KMS-11 (cell line): Measurements from ENCODE around the gene SLC5A12.

Experiments used
- H2AFZ ChIP-seq: fragments of 200-600 bp; sonication (generic); 2 replicates; pipeline ENCODE4 v1.6.1; 2016; ENCODE audit warnings: antibody characterized with exemption, mixed run types, low read depth
- H3K27ac ChIP-seq: fragments of 200-600 bp; sonication (generic); 2 replicates; pipeline ENCODE4 v1.6.1; 2016; ENCODE audit warnings: mild to moderate bottlenecking, mixed run types
- H3K27me3 ChIP-seq: fragments of 200-600 bp; sonication (generic); 2 replicates; pipeline ENCODE4 v1.6.1; 2017; ENCODE audit warnings: mild to moderate bottlenecking, low read depth, mixed run types, moderate library complexity; ENCODE audit not compliant: insufficient read depth
- H3K36me3 ChIP-seq: fragments of 200-600 bp; sonication (generic); 2 replicates; pipeline ENCODE4 v1.6.1; 2017; ENCODE audit warnings: mild to moderate bottlenecking, mixed run types; ENCODE audit not compliant: insufficient read depth
- H3K4me1 ChIP-seq: fragments of 200-600 bp; sonication (generic); 2 replicates; pipeline ENCODE4 v1.6.1; 2016; ENCODE audit warnings: mild to moderate bottlenecking, low read depth, mixed run types; ENCODE audit not compliant: poor library complexity, severe bottlenecking
- H3K4me2 ChIP-seq: fragments of 200-600 bp; sonication (generic); 2 replicates; pipeline ENCODE4 v1.7.0; 2016; ENCODE audit warnings: mild to moderate bottlenecking, mixed run types
- H3K4me3 ChIP-seq: fragments of 200-600 bp; sonication (generic); IDR thresholded peaks from 2 replicates; pipeline ENCODE4 v1.6.1; 2017; ENCODE audit warnings: low read depth, low read length, mixed read lengths; ENCODE audit not compliant: insufficient read depth
- H3K79me2 ChIP-seq: fragments of 200-600 bp; sonication (generic); 2 replicates; pipeline ENCODE4 v1.6.1; 2016; ENCODE audit warnings: low read depth, mixed run types; ENCODE audit not compliant: insufficient read depth
- H3K9ac ChIP-seq: fragments of 200-600 bp; sonication (generic); 2 replicates; pipeline ENCODE4 v1.6.1; 2016; ENCODE audit warnings: mild to moderate bottlenecking, mixed run types
- H4K20me1 ChIP-seq: fragments of 200-600 bp; sonication (generic); 2 replicates; pipeline ENCODE4 v1.6.1; 2016; ENCODE audit warnings: mild to moderate bottlenecking, mixed run types; ENCODE audit not compliant: insufficient read depth
- CTCF ChIP-seq: fragments of 200-600 bp; sonication (generic); conservative IDR thresholded peaks from 2 replicates; pipeline ENCODE4 v1.6.1; 2017; ENCODE audit warnings: low read depth, mild to moderate bottlenecking, antibody characterized with exemption, low read length, moderate library complexity, mixed read lengths

The SLC5A12 gene

GRCh38 chr11:26706181-26706580 is 15.7 kb downstream of the SLC5A12 start:
- Histone ChIP-seq H3K27ac (no peak overlapping the region), H3K9ac (no peak overlapping the region), H3K27me3 (no peaks in the 10 kb centered on the region), H2AFZ (no peak overlapping the region), H3K4me2 (no peak overlapping the region), H3K36me3 (no peaks in the 10 kb centered on the region), H3K4me1 (no peaks in the 10 kb centered on the region), H3K79me2 (no peaks in the 10 kb centered on the region; the same call in 1 of the 2 replicates), H4K20me1 (no peaks in the 10 kb centered on the region), H3K4me3 (no peak overlapping the region)
- no peak for TF ChIP-seq CTCF

GRCh38 chr11:26704249-26704648 is 17.6 kb downstream of the SLC5A12 start:
- no peak overlapping the region for H3K27ac ChIP-seq
- no peaks in the 10 kb centered on the region for H3K27me3 ChIP-seq
- no peaks in the 10 kb centered on the region for H3K4me1 ChIP-seq
- no peak overlapping the region for H3K4me2 ChIP-seq
- no peak overlapping the region for H2AFZ ChIP-seq
- H3K4me3 ChIP-seq, result no peak overlapping the region
- no peaks in the 10 kb centered on the region for H4K20me1 ChIP-seq
- H3K79me2 ChIP-seq, result no peaks in the 10 kb centered on the region; the same call in 1 of the 2 replicates
- H3K36me3 ChIP-seq, result no peaks in the 10 kb centered on the region
- H3K9ac ChIP-seq, result no peak overlapping the region
- no peak for TF ChIP-seq CTCF

GRCh38 chr11:26703411-26704191 is 18.3 kb downstream of the SLC5A12 start:
- Histone ChIP-seq H4K20me1 (no peaks in the 10 kb centered on the region), H3K27me3 (no peaks in the 10 kb centered on the region), H3K9ac (no peak overlapping the region), H3K79me2 (no peaks in the 10 kb centered on the region; the same call in 1 of the 2 replicates), H3K27ac (no peak overlapping the region), H3K4me1 (no peaks in the 10 kb centered on the region), H2AFZ (no peak overlapping the region), H3K4me3 (no peak overlapping the region), H3K36me3 (no peaks in the 10 kb centered on the region), H3K4me2 (no peak overlapping the region)
- TF ChIP-seq CTCF, result no peak

GRCh38 chr11:26702406-26702805 is 19.5 kb downstream of the SLC5A12 start:
- no peaks in the 10 kb centered on the region for H3K4me1 ChIP-seq
- TF ChIP-seq CTCF, result no peak
- H3K4me3 ChIP-seq, result no peak overlapping the region
- H2AFZ ChIP-seq, result no peak overlapping the region
- H3K27me3 ChIP-seq, result no peaks in the 10 kb centered on the region
- no peaks in the 10 kb centered on the region for H4K20me1 ChIP-seq
- H3K9ac ChIP-seq, result no peak overlapping the region
- no peak overlapping the region for H3K27ac ChIP-seq
- H3K36me3 ChIP-seq, result no peaks in the 10 kb centered on the region
- no peak overlapping the region for H3K4me2 ChIP-seq
- no peaks in the 10 kb centered on the region; the same call in 1 of the 2 replicates for H3K79me2 ChIP-seq
